ENCODE data around the gene FREM2. TPM values are rescaled to one million over a fixed set of nuclear protein-coding genes. Genes with fewer than 3 reads are reported as not detected.

The FREM2 gene
- total and polyA plus RNA-seq, 2 of the 4 experiments (the other 2 are of a cell fraction) = not detected

- no peak for DNase-seq
- H3K4me2 ChIP-seq (ENCODE audit: low read depth, low read length) = no peak overlapping the region
- H3K56ac ChIP-seq (ENCODE audit: extremely low read depth, insufficient read depth, low read length) = no peak overlapping the region
- no CpG with 5 or more reads among the region's 2 CpGs for WGBS, 2 experiments (ENCODE audit: extremely low coverage in 2 of 2, insufficient read length in 1 of 2)
- no peak for ATAC-seq (ENCODE audit: low read depth)
- H3K9me3 ChIP-seq (ENCODE audit: control insufficient read depth, insufficient read depth, low read length) = no peaks in the 10 kb centered on the region
- H2AK9ac ChIP-seq (replicated peaks; ENCODE audit: low read depth, low read length, poor library complexity) = no peak overlapping the region
- H4K8ac ChIP-seq (ENCODE audit: low read depth in 2 of 2, low read length in 2 of 2) = no peak overlapping the region
- no peak overlapping the region for H2BK5ac ChIP-seq (ENCODE audit: low read depth, low read length, poor library complexity, severe bottlenecking)
- H3K4ac ChIP-seq (ENCODE audit: low read depth, low read length) = no peak overlapping the region
- no peak overlapping the region for H3K23ac ChIP-seq (ENCODE audit: low read depth, low read length)
- no peaks in the 10 kb centered on the region for H3K79me1 ChIP-seq (ENCODE audit: low read depth in 1 of 2, low read length in 2 of 2)
- H4K5ac ChIP-seq (ENCODE audit: low read depth, low read length) = no peak overlapping the region
- H3K18ac ChIP-seq (ENCODE audit: low read depth, low read length) = no peak overlapping the region
- no peak overlapping the region for H3K9ac ChIP-seq (ENCODE audit: low read depth, low read length)
- H3K14ac ChIP-seq (replicated peaks; ENCODE audit: low read depth, low read length) = no peak overlapping the region
- POLR2A ChIA-PET (ENCODE audit: unreplicated experiment) = no interaction called here
- no peak overlapping the region for H3K27ac ChIP-seq (ENCODE audit: insufficient read depth, low read length)
- no TSS peak for BruUV-seq (replicated peaks)
- no peaks in the 10 kb centered on the region for H3K27me3 ChIP-seq (ENCODE audit: control insufficient read depth, insufficient read depth, low read length)
- TF ChIP-seq CHD1 (IDR thresholded peaks at IDR 0.05; ENCODE audit: low read depth, low read length) (no peak), RAD21 (IDR thresholded peaks at IDR 0.05; ENCODE audit: low read length) (no peak), BHLHE40 (IDR thresholded peaks at IDR 0.05; ENCODE audit: low read depth, low read length) (no peak), USF2 (IDR thresholded peaks at IDR 0.05; ENCODE audit: low read depth, low read length) (no peak), NFE2L2 (IDR thresholded peaks at IDR 0.05; ENCODE audit: low read depth, low read length) (no peak)
- no peak overlapping the region for H2BK120ac ChIP-seq (ENCODE audit: low read depth, low read length)
- H2AFZ ChIP-seq (replicated peaks; ENCODE audit: low read length, poor library complexity) = no peak overlapping the region
- no peak overlapping the region for H3K4me3 ChIP-seq (ENCODE audit: insufficient read depth, low read depth, low read length)
- no peak overlapping the region for H2AK5ac ChIP-seq (ENCODE audit: low read depth, low read length)
- H4K91ac ChIP-seq (ENCODE audit: insufficient read depth, low read depth, low read length) = no peak overlapping the region
- H4K20me1 ChIP-seq (ENCODE audit: insufficient read depth, low read length) = no peaks in the 10 kb centered on the region
- dilution Hi-C loops (cut with HindIII; ENCODE audit: low sequenced_read_pairs, unreplicated experiment) (no loop called here), intact Hi-C loops (cut with micrococcal nuclease) (no loop called here), in situ Hi-C loops (cut with MboI; ENCODE audit: low sequenced_read_pairs) (no loop called here)
- no peaks in the 10 kb centered on the region for H3K36me3 ChIP-seq (ENCODE audit: control insufficient read depth, insufficient read depth, low read length)
- no peak overlapping the region for H2BK15ac ChIP-seq (ENCODE audit: low read depth, low read length)
- H2BK20ac ChIP-seq (ENCODE audit: low read depth, low read length) = no peak overlapping the region
- CTCF ChIA-PET = no interaction called here
- H3K4me1 ChIP-seq (ENCODE audit: control insufficient read depth, insufficient read depth, low read length) = no peaks in the 10 kb centered on the region
- H3K9me1 ChIP-seq (ENCODE audit: insufficient read depth, low read length) = no peaks in the 10 kb centered on the region
These were observed 132.7 kb downstream of the FREM2 start for GRCh38 chr13:38819596-38819995.

All from IMR-90 (cell line).